Dendritic cell treated with granulocyte-macrophage colony-stimulating factor and Interleukin-4, amounts not matched to agents 40 ng/mL and 50 ng/mL, for 4 days (primary cell): ENCODE measurements around the gene POLA2.

ENCODE experiments used
- H3K27ac Mint-ChIP-seq: one replicate; pipeline ENCODE4 v1.8.0; 2022; ENCODE audit warnings: mild to moderate bottlenecking, mixed read lengths
- H3K27me3 Mint-ChIP-seq: one replicate; pipeline ENCODE4 v1.8.0; 2022; ENCODE audit warnings: mild to moderate bottlenecking, mixed read lengths
- H3K36me3 Mint-ChIP-seq: one replicate; pipeline ENCODE4 v1.8.0; 2022; ENCODE audit warnings: low read depth, mixed read lengths
- H3K4me1 Mint-ChIP-seq: one replicate; pipeline ENCODE4 v1.8.0; 2022; ENCODE audit warnings: low read depth, mixed read lengths
- H3K4me3 Mint-ChIP-seq: one replicate; pipeline ENCODE4 v1.8.0; 2022; ENCODE audit warnings: mild to moderate bottlenecking, moderate library complexity, mixed read lengths
- H3K9me3 Mint-ChIP-seq: one replicate; pipeline ENCODE4 v1.8.0; 2022; ENCODE audit warnings: mixed read lengths
- intact Hi-C: fragments of 100-400 bp; cut with micrococcal nuclease; formaldehyde crosslinking; loops from one replicate; pipeline ENCODE4 v1.15.0; 2022

POLA2 gene

DNA sequence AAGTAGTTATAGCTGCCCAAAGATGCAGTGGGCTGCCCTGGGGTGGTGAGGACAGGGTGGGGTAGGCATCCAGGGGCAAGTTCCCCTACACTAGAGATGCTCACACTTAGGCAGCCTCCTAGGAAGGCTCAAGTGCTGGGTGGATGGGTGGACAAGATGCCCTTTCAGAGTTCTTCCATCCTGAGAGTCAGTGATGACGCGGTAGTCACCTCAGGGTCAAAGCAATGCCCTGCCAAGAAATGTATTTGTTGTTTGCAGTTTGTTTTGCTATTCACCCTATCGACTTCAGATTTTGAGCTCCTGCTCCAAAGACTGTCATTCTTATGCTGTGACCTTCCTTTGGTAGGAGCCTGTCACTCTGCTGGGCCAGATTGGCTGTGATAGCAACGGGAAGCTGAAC is 18.9 kb downstream of the POLA2 start:
- H3K36me3 Mint-ChIP-seq, result peaks cover 69% of the 10 kb centered on the region
- intact Hi-C loops, result no loop called here
- H3K27me3 Mint-ChIP-seq, result no peaks in the 10 kb centered on the region
- peaks cover 25% of the 10 kb centered on the region for H3K4me1 Mint-ChIP-seq
- H3K4me3 Mint-ChIP-seq, result no peak overlapping the region
- H3K9me3 Mint-ChIP-seq, result no peaks in the 10 kb centered on the region
- H3K27ac Mint-ChIP-seq, result no peak overlapping the region

DNA sequence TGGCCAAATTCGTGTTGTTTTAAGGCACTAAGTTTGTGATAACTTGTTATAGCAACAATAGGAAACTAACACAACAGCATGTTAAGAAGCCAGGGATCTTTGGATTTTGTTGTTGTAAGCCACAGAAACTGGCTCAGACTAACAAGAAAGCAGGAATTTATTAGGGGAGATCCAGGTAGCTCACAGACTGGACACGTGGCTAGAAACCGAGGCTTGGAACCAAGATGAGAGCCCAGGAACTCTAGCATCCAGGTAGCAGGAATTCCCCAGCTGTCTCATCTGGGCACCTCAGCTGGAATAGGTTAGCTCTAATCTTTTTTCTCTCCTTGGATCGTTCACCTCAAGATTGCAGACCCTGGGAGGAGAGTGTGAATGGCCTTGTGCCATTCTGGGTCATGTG is 24.9 kb downstream of the POLA2 start:
- peaks cover 43% of the 10 kb centered on the region for H3K4me1 Mint-ChIP-seq
- no peak overlapping the region for H3K4me3 Mint-ChIP-seq
- no peaks in the 10 kb centered on the region for H3K27me3 Mint-ChIP-seq
- intact Hi-C loops, result no loop called here
- no peaks in the 10 kb centered on the region for H3K9me3 Mint-ChIP-seq
- no peak overlapping the region for H3K27ac Mint-ChIP-seq
- H3K36me3 Mint-ChIP-seq, result peaks cover 72% of the 10 kb centered on the region

DNA sequence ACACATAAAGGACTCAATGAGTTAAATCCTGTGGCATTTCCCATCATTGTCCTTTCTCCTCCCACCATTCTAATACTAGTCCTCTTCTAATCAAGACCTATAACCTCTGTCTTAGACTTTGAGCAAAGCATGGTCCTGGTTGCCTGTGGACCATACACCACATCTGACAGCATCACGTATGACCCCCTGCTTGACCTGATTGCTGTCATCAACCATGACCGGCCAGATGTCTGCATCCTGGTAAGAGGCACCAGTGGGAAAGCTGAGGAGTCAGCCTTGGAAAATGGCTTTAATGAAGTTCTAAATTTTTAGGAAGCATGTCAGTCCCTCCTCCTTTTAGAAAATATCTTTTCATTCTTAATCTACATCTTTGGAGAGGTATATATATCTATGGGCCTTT is 25.8 kb downstream of the POLA2 start:
- H3K4me1 Mint-ChIP-seq, result peaks cover 46% of the 10 kb centered on the region
- H3K9me3 Mint-ChIP-seq, result no peaks in the 10 kb centered on the region
- peaks cover 62% of the 10 kb centered on the region for H3K36me3 Mint-ChIP-seq
- H3K4me3 Mint-ChIP-seq, result no peak overlapping the region
- intact Hi-C loops, result no loop called here
- no peak overlapping the region for H3K27ac Mint-ChIP-seq
- no peaks in the 10 kb centered on the region for H3K27me3 Mint-ChIP-seq

DNA sequence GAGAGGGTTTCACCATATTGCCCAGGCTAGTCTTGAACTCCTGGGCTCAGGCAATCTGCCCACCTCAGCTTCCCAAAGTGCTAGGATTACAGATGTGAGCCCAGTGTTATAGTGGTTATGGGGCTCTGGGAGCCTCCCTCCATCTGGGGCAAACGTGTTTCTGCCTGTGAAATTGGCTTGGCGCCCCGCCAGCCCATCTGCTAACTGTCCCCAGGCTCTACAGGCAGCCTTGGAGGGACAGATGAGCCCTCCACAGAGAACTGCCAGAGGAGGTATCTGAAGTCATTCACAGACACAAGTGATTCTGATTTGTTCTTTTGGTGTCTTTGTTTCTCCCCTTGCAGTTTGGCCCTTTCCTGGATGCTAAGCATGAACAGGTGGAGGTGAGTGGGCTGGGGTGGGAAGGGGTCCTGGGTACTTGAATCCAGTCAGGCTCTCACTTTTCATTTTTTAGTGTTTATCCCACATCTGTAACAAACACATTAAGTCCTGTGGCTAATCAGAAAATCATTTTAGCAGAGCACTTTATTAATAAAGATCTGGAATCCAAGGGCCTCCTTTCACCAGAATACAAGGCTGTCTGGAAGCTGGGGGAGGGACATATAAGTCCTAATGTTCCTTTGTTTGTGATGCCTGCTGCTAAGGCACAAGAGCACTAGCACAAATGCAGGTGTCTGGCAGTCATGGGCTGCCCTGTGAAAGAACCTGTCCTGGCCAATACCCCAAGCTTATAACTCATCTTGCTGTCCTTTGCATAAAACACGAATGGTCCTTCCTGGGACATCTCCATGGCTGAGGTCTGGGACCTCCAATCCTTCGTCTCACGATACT is 27.2 kb downstream of the POLA2 start:
- no peak overlapping the region for H3K4me3 Mint-ChIP-seq
- H3K4me1 Mint-ChIP-seq, result peaks cover 48% of the 10 kb centered on the region
- intact Hi-C loops, result no loop called here
- H3K27ac Mint-ChIP-seq, result peak overlapping the region; percentile 90
- no peaks in the 10 kb centered on the region for H3K27me3 Mint-ChIP-seq
- peaks cover 68% of the 10 kb centered on the region for H3K36me3 Mint-ChIP-seq
- no peaks in the 10 kb centered on the region for H3K9me3 Mint-ChIP-seq

DNA sequence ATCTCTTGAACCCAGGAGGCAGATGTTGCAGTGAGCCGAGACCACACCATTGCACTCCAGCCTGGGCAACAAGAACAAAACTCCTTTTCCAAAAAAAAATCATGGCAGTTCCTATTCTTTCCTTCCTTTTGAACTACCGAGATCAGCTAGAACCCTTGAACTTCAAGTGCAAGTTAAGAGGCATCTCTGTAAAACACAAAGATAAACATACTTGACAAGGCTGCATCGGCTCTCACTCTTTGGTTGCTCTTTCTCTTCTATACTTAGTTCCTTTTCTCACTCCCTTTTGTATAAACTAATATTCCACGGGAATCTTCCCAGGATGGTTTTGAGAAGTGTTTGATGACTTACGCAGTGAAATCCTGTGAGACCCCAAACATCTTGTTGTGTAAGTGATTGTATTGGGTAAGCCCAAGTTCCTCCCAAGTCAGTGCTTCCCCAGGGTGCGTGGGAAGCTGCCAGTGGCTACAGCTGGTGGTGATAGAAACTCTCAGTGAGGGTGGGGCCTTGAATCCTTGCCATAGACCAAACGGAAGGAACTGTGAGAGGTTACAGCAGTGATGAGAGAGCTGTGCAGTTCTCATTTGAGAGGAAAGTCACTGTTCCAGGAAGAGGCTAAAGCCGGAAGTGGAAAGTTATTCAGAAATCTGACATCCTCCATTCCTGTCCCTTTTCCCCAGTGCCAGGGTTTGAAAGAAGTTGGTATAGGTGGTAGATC is 28.8 kb downstream of the POLA2 start:
- Mint-ChIP-seq H3K4me3 (peak overlapping the region; percentile 51), H3K27ac (peak overlapping the region; percentile 90), H3K4me1 (peaks cover 48% of the 10 kb centered on the region), H3K9me3 (no peaks in the 10 kb centered on the region), H3K27me3 (no peaks in the 10 kb centered on the region), H3K36me3 (peaks cover 68% of the 10 kb centered on the region)
- intact Hi-C loops, result loop anchor here (2.0 kb wide), 1 partner anchor 24 kb away; the partner anchor contains the start of gene CDC42EP2

DNA sequence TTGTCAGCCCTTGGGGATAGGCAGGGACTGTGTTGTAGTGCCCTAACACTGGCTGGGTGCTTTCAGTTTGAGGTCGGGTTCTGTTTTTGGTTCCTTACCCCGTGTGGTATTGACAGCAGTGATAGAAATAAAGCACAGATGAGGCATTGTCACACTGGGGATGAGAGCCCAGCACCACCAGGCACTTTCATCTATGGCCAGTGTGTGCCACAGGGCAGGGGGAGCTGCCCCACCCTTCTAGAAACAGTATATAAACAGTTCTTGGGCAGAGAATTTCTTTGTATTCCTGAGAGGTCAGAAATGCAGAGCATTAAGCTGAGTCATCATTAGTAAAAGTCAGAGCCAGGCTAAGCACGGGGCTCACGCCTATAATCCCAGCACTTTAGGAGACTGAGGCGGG is 29.9 kb downstream of the POLA2 start:
- H3K4me3 Mint-ChIP-seq, result peak overlapping the region; percentile 53
- H3K36me3 Mint-ChIP-seq, result peaks cover 75% of the 10 kb centered on the region
- peak overlapping the region; percentile 90 for H3K27ac Mint-ChIP-seq
- intact Hi-C loops, result loop anchor here (2.0 kb wide), 1 partner anchor 23 kb away; the partner anchor contains the start of gene CDC42EP2
- H3K4me1 Mint-ChIP-seq, result peaks cover 48% of the 10 kb centered on the region
- no peaks in the 10 kb centered on the region for H3K9me3 Mint-ChIP-seq
- H3K27me3 Mint-ChIP-seq, result no peaks in the 10 kb centered on the region

DNA sequence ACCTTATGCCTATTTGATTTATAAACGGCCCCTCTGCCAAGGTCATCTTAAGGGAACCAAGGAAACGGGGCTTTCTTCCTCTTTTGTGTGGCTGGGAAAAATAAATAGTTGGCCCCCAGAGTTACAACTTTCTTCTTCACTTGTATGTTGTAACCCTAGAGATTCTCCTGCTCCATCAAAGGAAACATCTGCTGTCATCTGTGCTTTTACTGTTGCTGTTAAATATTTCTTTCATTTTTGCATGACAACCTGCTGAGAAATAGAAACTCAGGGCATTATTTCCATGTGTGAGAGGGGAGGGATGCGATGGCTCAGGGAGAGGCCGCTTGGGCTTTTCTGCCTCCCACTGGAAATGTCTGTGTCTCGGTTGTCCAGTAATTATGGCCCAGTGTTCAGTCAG is 31.1 kb downstream of the POLA2 start:
- Mint-ChIP-seq H3K27ac (peak overlapping the region; percentile 90), H3K9me3 (no peaks in the 10 kb centered on the region), H3K4me3 (no peak overlapping the region), H3K27me3 (no peaks in the 10 kb centered on the region), H3K36me3 (peaks cover 75% of the 10 kb centered on the region), H3K4me1 (peaks cover 40% of the 10 kb centered on the region)
- intact Hi-C loops, result no loop called here

DNA sequence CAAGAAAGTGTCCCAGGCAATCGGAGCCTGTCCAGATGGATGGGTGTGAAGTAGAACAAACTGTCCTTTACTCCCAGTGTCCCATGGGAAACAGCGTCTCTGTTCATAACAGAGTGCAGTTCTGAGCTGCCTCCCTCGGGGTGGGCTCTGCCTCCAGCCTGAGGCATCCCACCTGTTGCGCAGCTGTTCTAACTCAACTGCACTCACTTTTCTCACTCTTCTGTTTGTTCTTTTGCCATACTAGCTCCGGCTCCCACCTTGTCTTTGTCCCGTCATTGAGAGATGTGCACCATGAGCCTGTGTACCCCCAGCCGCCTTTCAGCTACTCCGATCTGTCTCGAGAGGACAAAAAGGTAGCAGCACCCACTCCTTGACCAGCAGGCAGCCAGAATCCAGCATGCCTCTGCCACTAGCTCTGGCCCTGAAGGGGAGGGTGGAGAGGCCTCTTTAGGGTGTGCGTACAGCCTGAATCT is 32.2 kb downstream of the POLA2 start:
- peaks cover 75% of the 10 kb centered on the region for H3K36me3 Mint-ChIP-seq
- H3K9me3 Mint-ChIP-seq, result no peaks in the 10 kb centered on the region
- H3K27me3 Mint-ChIP-seq, result no peaks in the 10 kb centered on the region
- no peak overlapping the region for H3K4me3 Mint-ChIP-seq
- peak overlapping the region; percentile 90 for H3K27ac Mint-ChIP-seq
- H3K4me1 Mint-ChIP-seq, result peaks cover 40% of the 10 kb centered on the region
- intact Hi-C loops, result no loop called here

DNA sequence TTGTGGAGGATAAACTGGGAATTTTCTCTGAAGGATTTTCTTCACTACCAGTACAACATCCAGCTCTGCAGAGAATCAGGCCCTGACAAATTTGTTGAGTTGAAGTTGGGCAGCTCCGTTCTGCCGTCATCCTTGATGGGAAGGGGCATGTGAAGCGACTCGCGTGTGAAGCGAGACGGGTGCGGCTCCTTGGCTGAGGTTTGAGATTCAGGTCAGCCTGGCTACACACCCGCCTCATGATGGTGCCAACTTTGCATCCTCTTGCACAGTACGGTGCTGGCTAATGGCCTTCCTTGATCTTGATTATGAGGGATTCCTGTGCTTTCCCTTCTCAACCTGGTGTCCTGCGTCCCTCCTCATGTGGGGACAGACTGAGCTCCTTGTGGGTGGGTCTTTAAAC is 33.2 kb downstream of the POLA2 start:
- Mint-ChIP-seq H3K36me3 (peaks cover 75% of the 10 kb centered on the region), H3K4me3 (no peak overlapping the region), H3K27me3 (no peaks in the 10 kb centered on the region), H3K9me3 (no peaks in the 10 kb centered on the region), H3K4me1 (peaks cover 32% of the 10 kb centered on the region), H3K27ac (no peak overlapping the region)
- intact Hi-C loops, result no loop called here

DNA sequence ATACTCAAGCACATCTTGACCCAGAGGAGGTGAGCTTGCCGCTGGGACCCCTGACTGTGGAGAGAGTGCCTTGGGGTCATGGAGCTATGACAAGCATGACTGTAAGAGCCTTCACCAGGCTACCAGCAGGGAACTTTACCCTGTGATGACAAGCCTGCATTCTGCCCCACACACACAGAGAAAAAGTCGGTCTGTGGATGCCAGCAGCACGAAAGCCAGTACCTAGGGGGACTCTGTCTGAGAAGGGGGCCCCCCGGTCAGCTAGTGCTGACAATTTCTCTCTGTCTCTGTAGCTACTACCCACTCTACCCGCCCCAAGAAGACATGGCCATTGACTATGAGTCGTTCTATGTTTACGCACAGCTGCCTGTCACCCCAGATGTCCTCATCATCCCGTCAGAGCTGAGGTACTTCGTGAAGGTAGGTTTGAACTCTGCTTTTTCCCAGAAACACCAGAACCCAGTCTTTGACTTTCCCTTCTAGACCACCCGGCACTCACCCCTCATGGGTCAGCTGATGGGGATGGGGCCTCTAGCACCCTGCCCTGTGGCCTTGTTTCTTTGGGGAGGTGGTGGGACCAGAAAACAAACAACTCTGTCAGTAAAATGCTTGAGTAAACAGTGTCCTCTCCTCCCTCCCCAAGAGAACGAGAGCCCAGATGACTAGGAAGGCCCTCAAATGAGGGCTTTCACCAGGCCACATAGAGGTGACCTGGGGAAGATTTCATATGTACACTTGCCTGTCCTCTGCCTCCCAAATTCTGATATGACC is 34.0 kb downstream of the POLA2 start:
- Mint-ChIP-seq H3K9me3 (no peaks in the 10 kb centered on the region), H3K4me1 (peaks cover 25% of the 10 kb centered on the region), H3K4me3 (no peak overlapping the region), H3K36me3 (peaks cover 69% of the 10 kb centered on the region), H3K27ac (peak overlapping the region; percentile 50), H3K27me3 (no peaks in the 10 kb centered on the region)
- intact Hi-C loops, result no loop called here

DNA sequence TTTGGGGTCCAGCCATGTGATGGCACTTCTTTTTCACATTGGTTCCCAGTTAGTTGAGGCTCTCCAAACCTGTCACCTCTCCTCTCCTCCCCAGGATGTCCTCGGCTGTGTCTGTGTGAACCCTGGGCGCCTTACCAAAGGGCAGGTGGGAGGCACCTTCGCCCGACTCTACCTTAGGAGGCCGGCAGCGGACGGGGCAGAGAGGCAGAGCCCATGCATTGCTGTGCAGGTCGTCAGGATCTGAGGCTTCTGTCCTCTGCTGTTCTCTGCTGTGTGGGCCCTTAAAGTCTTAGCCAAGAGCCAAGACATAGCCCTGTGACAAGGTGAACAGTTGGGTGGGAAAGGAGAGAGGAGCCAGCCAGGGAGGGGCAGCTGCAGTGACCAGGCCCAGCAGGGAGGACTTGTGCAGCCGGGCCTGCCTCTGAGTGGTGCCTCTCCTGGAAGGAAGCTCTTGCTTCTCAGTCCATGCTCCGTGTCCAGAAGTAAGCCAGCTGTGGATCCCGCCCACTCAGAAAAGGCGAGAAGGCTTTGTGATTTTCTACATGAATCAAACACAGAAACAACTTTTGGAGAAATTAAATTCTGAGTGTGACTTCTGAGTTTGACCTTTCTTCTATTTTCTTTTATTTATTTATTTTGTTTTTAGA is 35.4 kb downstream of the POLA2 start:
- intact Hi-C loops, result no loop called here
- Mint-ChIP-seq H3K36me3 (peaks cover 69% of the 10 kb centered on the region), H3K4me3 (no peak overlapping the region), H3K27ac (no peak overlapping the region), H3K9me3 (no peaks in the 10 kb centered on the region), H3K27me3 (no peaks in the 10 kb centered on the region), H3K4me1 (peaks cover 25% of the 10 kb centered on the region)

DNA sequence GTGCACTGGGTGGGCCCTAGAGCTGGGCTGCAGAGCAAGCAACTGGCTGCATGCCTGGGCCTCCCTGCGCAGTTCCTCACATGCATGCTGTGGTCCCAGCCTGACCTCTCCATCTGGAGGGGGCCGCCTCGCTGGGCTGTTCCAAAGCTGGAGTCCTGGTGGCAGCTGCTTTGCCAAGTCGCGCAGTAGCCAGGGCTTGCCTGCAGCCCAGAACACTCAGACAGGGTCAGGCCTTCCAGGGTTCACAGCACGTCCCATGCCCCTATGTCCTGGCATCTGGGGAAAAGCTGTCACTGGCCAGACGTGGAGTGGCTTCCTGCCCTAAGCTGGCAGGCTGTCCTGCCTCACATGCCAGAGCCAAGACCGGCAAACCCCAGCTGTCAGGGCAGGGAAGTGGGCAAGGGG is 36.4 kb downstream of the POLA2 start:
- Mint-ChIP-seq H3K4me3 (no peak overlapping the region), H3K9me3 (no peaks in the 10 kb centered on the region), H3K36me3 (peaks cover 67% of the 10 kb centered on the region), H3K27ac (no peak overlapping the region), H3K27me3 (no peaks in the 10 kb centered on the region), H3K4me1 (peaks cover 17% of the 10 kb centered on the region)
- intact Hi-C loops, result no loop called here

DNA sequence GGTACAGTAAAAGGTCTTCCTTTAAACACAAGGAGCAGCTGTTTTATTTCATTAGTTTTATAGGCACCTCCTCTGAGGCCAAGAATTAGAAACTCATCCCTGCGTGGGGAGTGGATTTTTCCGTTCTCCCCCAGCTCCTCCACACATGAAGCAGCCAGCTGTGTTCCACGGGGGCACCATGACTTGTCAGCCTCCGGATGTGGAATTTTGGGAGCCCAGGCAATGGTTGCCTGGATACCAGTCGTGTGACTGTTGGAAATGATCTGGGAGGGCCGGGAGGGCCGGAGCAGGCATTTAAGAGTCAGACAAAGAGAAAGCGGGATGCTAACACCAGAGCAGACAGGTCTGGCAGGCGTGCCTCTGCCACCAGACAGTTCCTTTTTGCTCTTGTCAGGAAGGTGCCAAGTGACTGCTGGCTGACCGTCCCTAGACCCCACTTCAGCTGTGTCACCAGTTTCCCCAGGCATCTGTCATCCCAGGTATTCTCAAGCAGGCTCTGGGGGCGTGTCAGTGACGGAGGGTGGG is 37.0 kb downstream of the POLA2 start:
- Mint-ChIP-seq H3K27ac (no peak overlapping the region), H3K4me3 (no peak overlapping the region), H3K4me1 (peaks cover 16% of the 10 kb centered on the region), H3K36me3 (peaks cover 64% of the 10 kb centered on the region), H3K27me3 (no peaks in the 10 kb centered on the region), H3K9me3 (no peaks in the 10 kb centered on the region)
- intact Hi-C loops, result no loop called here
